BLaER1 treated with 17β-estradiol and CSF1 and Interleukin-3, amounts not matched to agents 10 nM and 100 nM (cell line): ENCODE results near the gene PLXNA2.

Experiments
- H3K27ac ChIP-seq, 11 experiments: shearing (Covaris generic); formaldehyde crosslinking; 2 replicates each; pipeline ENCODE4 v1.8.1; 2022
- H3K27me3 ChIP-seq, 11 experiments: shearing (Covaris generic); formaldehyde crosslinking; 2 replicates each; pipeline ENCODE4 v1.8.1; 2022
- H3K36me3 ChIP-seq, 11 experiments: shearing (Covaris generic); formaldehyde crosslinking; 2 replicates each; pipeline ENCODE4 v1.8.1; 2022
- H3K4me1 ChIP-seq, 10 experiments: shearing (Covaris generic); formaldehyde crosslinking; 2 replicates each; pipeline ENCODE4 v1.8.1; 2022
- H3K4me2 ChIP-seq, 11 experiments: shearing (Covaris generic); formaldehyde crosslinking; 2 replicates each; pipeline ENCODE4 v1.8.1; 2022
- H3K4me3 ChIP-seq, 10 experiments: shearing (Covaris generic); formaldehyde crosslinking; 2 replicates each; pipeline ENCODE4 v1.8.1; 2022
- H3K9ac ChIP-seq, 11 experiments: shearing (Covaris generic); formaldehyde crosslinking; 2 replicates each; pipeline ENCODE4 v1.8.1; 2022
- H3K9me3 ChIP-seq, 11 experiments: shearing (Covaris generic); formaldehyde crosslinking; replicated peaks in 1 of 11; 2 replicates each; pipeline ENCODE4 v1.8.1; 2022
- H4K20me1 ChIP-seq, 11 experiments: shearing (Covaris generic); formaldehyde crosslinking; 2 replicates each; pipeline ENCODE4 v1.8.1; 2022
- Cebpa-rat ChIP-seq, 11 experiments: shearing (Covaris generic); IDR thresholded peaks; 2 replicates each; pipeline ENCODE4 v1.8.1; 2022

The PLXNA2 gene

DNA sequence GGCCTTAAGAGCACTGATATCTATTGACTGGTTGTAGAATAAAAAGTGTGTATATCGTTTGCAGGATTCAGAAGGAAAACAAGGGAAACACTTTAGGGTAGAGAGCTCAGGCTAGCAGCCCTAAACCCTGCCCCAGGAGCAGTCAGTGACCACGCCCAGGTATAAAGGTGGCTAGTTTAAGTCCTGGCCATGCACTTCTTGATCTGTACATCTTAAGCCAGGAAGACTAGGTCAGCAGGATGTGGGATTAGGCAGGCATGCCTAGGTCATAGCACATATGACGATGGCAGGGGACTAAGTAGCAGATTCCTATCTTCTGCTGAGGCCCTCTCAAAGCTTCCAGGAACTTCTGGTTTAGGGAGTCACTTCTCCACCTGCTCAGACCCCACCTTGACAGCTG, 175.3 kb downstream of the PLXNA2 start:
- no peak overlapping the region for H3K9ac ChIP-seq
- H3K4me2 ChIP-seq: peak overlapping the region in 4 of 11 experiments; percentile 4 to 19 (median 12); a peak in 3 of 22 replicates
- H3K27me3 ChIP-seq: peaks cover 0 to 70% (median 0%) of the 10 kb centered on the region in 11 experiments; a peak in 4 of 22 replicates
- H3K9me3 ChIP-seq: no peaks in the 10 kb centered on the region
- TF ChIP-seq Cebpa-rat (IDR thresholded peaks at IDR 0.05): no peak
- H3K4me1 ChIP-seq: peaks cover 10 to 23% (median 20%) of the 10 kb centered on the region in 10 experiments
- peaks cover 0 to 4% (median 0%) of the 10 kb centered on the region in 11 experiments; a peak in 2 of 22 replicates for H4K20me1 ChIP-seq
- no peak overlapping the region for H3K27ac ChIP-seq
- H3K4me3 ChIP-seq: no peak overlapping the region
- no peaks in the 10 kb centered on the region for H3K36me3 ChIP-seq

DNA sequence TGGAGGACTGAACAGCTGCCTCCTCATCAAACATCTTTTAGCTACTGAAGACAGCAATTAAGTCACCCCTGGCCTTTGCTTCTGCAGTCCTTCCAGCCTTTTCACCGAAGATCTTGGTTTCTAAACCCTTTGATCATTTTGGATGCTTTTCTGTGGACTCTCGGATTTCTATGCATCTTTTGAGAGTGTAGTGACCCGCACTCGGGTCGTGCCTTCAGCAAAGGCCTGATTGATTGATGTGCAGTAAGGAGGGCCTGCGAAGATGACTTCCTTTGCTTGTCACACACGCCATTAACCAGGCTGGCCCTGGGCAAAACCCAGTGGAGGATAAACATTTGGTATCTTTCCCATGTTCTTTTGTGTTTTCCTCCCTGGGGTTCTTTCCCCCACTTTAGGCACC, 175.8 kb downstream of the PLXNA2 start:
- peaks cover 10 to 23% (median 20%) of the 10 kb centered on the region in 10 experiments for H3K4me1 ChIP-seq
- H3K27ac ChIP-seq: no peak overlapping the region
- no peaks in the 10 kb centered on the region for H3K36me3 ChIP-seq
- no peak overlapping the region for H3K4me3 ChIP-seq
- H3K4me2 ChIP-seq: no peak overlapping the region
- H3K9me3 ChIP-seq: no peaks in the 10 kb centered on the region
- peaks cover 0 to 4% (median 0%) of the 10 kb centered on the region in 11 experiments; a peak in 2 of 22 replicates for H4K20me1 ChIP-seq
- no peak for TF ChIP-seq Cebpa-rat (IDR thresholded peaks at IDR 0.05)
- no peak overlapping the region for H3K9ac ChIP-seq
- H3K27me3 ChIP-seq: peaks cover 0 to 72% (median 0%) of the 10 kb centered on the region in 11 experiments; a peak in 4 of 22 replicates

DNA sequence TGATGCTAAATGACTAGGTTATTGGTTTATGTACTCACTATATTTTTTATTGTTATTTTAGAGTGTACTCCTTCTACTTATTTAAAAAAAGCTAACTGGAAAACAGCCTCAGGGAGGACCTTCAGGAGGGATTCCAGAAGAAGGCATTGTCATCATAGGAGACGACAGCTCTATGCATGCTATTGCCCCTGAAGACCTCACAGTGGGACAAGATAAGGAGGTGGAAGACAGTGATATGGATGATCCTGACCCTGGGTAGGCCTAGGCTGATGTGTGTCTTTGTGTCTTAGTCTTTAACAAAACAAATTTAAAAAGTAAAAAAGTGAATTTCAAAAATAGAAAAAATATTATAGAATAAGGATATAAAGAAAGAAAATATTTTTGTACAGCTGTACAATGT, 177.6 kb downstream of the PLXNA2 start:
- Histone ChIP-seq H3K4me1 (peaks cover 10 to 28% (median 20%) of the 10 kb centered on the region in 10 experiments), H3K36me3 (no peaks in the 10 kb centered on the region), H4K20me1 (peaks cover 0 to 4% (median 0%) of the 10 kb centered on the region in 11 experiments; a peak in 2 of 22 replicates), H3K9me3 (no peaks in the 10 kb centered on the region), H3K27me3 (peaks cover 0 to 79% (median 0%) of the 10 kb centered on the region in 11 experiments; a peak in 5 of 22 replicates), H3K9ac (no peak overlapping the region), H3K27ac (peak overlapping the region in 2 of 11 experiments; percentile 49 to 52; a peak in 3 of 22 replicates), H3K4me2 (peak overlapping the region in 6 of 11 experiments; percentile 59 to 98 (median 85); a peak in 11 of 22 replicates), H3K4me3 (no peak overlapping the region)
- TF ChIP-seq Cebpa-rat (IDR thresholded peaks at IDR 0.05): no peak

DNA sequence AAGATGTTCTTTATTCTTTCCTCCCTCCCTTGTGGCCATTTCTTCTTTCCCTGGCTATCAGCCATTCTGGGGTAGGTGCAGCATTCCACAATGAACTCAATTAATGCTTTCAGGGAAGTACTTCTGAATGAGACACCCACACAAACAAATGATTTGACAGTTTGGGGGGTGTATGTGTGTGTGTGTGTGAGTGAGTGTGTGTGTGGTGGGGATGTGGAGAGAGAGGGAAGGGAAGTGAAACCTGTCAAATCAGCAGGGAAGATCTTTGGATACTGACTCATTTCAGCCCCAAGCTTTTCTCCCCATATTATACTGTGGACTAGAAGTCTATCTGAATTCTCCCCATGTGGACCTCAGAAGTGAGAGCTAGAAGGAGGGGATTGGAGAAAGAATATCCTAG, 178.3 kb downstream of the PLXNA2 start:
- no peak overlapping the region for H3K4me3 ChIP-seq

DNA sequence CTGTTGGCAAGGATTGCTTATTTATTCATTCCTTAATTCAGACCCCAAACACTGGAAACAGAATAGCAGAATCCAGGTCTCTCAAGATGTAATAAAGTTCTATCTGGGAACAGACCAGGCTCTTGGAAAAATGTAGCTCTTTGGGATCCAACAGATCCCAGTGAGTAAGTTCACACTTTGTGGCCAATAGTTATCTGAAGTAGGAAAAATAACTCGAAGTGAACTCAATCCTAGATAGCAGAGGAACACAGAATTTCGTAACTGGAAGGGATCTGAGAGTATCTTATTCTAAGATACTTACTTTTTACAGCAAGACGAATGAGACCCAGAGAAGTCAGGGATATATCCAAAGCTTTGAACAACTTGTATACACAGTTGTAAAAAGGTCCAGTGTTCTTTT, 182.6 kb downstream of the PLXNA2 start:
- Histone ChIP-seq H3K27me3 (peaks cover 0 to 84% (median 0%) of the 10 kb centered on the region in 11 experiments; a peak in 6 of 22 replicates), H3K36me3 (no peaks in the 10 kb centered on the region), H4K20me1 (peaks cover 0 to 4% (median 0%) of the 10 kb centered on the region in 11 experiments; a peak in 2 of 22 replicates), H3K9me3 (no peaks in the 10 kb centered on the region), H3K4me1 (peaks cover 0 to 28% (median 13%) of the 10 kb centered on the region in 10 experiments; a peak in 15 of 20 replicates), H3K4me2 (no peak overlapping the region), H3K4me3 (no peak overlapping the region), H3K9ac (no peak overlapping the region), H3K27ac (no peak overlapping the region)
- no peak for TF ChIP-seq Cebpa-rat (IDR thresholded peaks at IDR 0.05)

More for the DNA sequence above, 178.3 kb downstream of the PLXNA2 start:
- peak overlapping the region in 2 of 11 experiments; percentile 49 to 52; a peak in 4 of 22 replicates for H3K27ac ChIP-seq
- H3K9ac ChIP-seq: 0 out of 22 replicates have a peak overlapping the region, but pooled peaks of 1 of the 11 experiments have one; percentile 23
- H3K9me3 ChIP-seq: no peaks in the 10 kb centered on the region
- H3K27me3 ChIP-seq: peaks cover 0 to 79% (median 0%) of the 10 kb centered on the region in 11 experiments; a peak in 5 of 22 replicates
- no peaks in the 10 kb centered on the region for H3K36me3 ChIP-seq
- peaks cover 10 to 28% (median 20%) of the 10 kb centered on the region in 10 experiments for H3K4me1 ChIP-seq
- peak overlapping the region in 7 of 11 experiments; percentile 44 to 98 (median 81); a peak in 14 of 22 replicates for H3K4me2 ChIP-seq
- no peak for TF ChIP-seq Cebpa-rat (IDR thresholded peaks at IDR 0.05)
- peaks cover 0 to 4% (median 0%) of the 10 kb centered on the region in 11 experiments; a peak in 2 of 22 replicates for H4K20me1 ChIP-seq

DNA sequence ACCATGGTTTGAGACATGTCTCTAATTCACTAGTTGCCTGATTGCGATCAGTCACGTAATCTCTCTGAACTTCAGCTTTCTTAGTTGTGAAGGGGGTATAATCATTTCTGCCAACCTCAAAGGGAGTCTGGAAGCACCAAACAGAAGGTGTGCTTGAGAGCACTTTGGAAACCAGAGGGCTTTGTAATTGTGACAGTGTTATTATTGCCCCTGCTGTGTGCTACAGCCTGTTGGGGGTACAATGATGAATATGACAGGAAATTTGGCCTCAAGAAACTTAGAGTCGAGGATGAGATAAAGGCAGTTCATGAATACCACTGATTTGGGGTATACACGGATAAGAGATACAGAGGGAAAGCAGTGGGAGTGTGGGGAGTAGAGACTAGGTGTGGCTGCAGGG, 183.1 kb downstream of the PLXNA2 start:
- Histone ChIP-seq H3K9me3 (no peaks in the 10 kb centered on the region), H4K20me1 (peaks cover 0 to 4% (median 0%) of the 10 kb centered on the region in 11 experiments; a peak in 2 of 22 replicates), H3K4me3 (no peak overlapping the region), H3K27ac (no peak overlapping the region), H3K9ac (no peak overlapping the region), H3K4me2 (no peak overlapping the region), H3K4me1 (peaks cover 0 to 22% (median 10%) of the 10 kb centered on the region in 10 experiments; a peak in 15 of 20 replicates), H3K36me3 (no peaks in the 10 kb centered on the region), H3K27me3 (peaks cover 0 to 89% (median 0%) of the 10 kb centered on the region in 11 experiments; a peak in 6 of 22 replicates)
- TF ChIP-seq Cebpa-rat (IDR thresholded peaks at IDR 0.05): no peak

DNA sequence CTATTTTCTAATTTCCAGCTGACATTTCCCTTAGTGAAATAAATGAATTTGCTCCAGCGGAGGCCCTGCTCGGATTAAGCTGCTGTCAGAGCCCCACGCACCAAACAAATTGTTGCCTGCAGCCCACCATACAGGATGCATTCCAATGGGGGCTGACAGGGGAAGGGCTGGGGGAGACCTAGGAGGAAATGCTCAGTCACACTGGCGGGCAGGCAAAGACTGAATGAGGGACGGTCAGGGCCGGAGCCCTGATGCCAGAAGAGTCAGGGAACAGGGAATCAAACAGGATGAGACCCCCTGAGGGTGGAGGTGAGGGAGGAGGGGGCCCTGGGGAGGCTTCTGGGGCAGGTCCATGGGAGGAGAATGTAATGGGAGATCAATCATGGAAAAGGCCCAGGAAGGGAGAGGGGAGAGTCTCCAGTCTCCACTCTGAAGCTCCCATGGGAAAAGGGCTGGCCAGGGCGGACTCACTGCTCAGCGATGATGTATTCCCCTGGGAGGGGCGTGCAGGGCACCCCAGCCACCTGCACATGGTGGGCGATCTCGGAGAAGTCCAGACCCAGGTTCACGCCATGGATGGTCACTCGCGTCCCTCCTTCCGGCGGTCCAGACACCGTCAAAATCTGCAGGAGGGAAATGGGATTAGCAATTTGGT, 183.8 kb downstream of the PLXNA2 start:
- Histone ChIP-seq H3K27me3 (peaks cover 0 to 94% (median 0%) of the 10 kb centered on the region in 11 experiments; a peak in 6 of 22 replicates), H3K9ac (no peak overlapping the region), H3K4me1 (peaks cover 0 to 15% (median 2%) of the 10 kb centered on the region in 10 experiments; a peak in 12 of 20 replicates), H3K4me3 (no peak overlapping the region), H4K20me1 (peaks cover 0 to under 1% (median 0%) of the 10 kb centered on the region in 11 experiments; a peak in 2 of 22 replicates), H3K36me3 (no peaks in the 10 kb centered on the region), H3K4me2 (no peak overlapping the region), H3K9me3 (no peaks in the 10 kb centered on the region), H3K27ac (no peak overlapping the region)
- no peak for TF ChIP-seq Cebpa-rat (IDR thresholded peaks at IDR 0.05)

DNA sequence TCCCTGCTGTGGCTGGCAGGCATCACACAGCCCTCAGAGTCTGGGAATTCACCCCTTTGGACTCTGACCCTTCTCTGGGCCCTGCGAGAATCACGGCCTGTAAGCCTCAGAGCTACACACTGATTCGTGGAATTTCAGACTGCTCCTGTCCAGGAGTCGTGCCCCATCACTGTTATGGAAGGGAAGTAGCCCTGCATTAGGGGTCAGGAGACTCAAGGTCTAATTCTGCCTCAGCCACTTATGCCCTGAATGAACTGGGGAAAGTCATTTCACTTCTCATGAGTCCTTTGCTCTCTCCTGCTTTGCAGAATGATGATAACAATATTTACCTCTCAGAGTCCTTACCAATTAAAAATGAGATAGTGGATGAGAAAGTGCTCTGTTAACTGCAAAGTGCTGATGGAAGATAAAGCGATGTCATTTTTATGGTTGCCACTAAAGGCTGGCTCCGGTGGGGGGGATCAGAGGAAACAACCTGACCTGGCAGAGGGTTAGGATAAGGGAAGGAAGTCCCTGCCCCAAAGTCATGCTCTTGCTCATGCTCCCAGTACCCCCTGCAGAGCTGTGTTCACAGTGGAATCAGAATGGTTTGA, 184.7 kb downstream of the PLXNA2 start:
- no peak overlapping the region for H3K27ac ChIP-seq
- H3K4me1 ChIP-seq: peaks cover 0 to 7% (median under 1%) of the 10 kb centered on the region in 10 experiments; a peak in 6 of 20 replicates
- H3K4me3 ChIP-seq: no peak overlapping the region
- no peaks in the 10 kb centered on the region for H3K9me3 ChIP-seq
- H3K9ac ChIP-seq: no peak overlapping the region
- TF ChIP-seq Cebpa-rat (IDR thresholded peaks at IDR 0.05): no peak
- H4K20me1 ChIP-seq: peaks cover 0 to 3% (median 0%) of the 10 kb centered on the region in 11 experiments; a peak in 1 of 22 replicates
- H3K27me3 ChIP-seq: peaks cover 0 to 94% (median 0%) of the 10 kb centered on the region in 11 experiments; a peak in 6 of 22 replicates
- no peak overlapping the region for H3K4me2 ChIP-seq
- no peaks in the 10 kb centered on the region for H3K36me3 ChIP-seq

- no peaks in the 10 kb centered on the region for H3K36me3 ChIP-seq
- no peak for TF ChIP-seq Cebpa-rat (IDR thresholded peaks at IDR 0.05)
- peaks cover 0 to 7% (median 0%) of the 10 kb centered on the region in 11 experiments; a peak in 1 of 22 replicates for H4K20me1 ChIP-seq
- H3K4me1 ChIP-seq: peaks cover 0 to 10% (median 7%) of the 10 kb centered on the region in 10 experiments; a peak in 13 of 20 replicates
- H3K9me3 ChIP-seq: no peaks in the 10 kb centered on the region
- no peak overlapping the region for H3K9ac ChIP-seq
- peaks cover 0 to 93% (median 0%) of the 10 kb centered on the region in 11 experiments; a peak in 6 of 22 replicates for H3K27me3 ChIP-seq
- H3K4me3 ChIP-seq: no peak overlapping the region
- H3K27ac ChIP-seq: no peak overlapping the region
- no peak overlapping the region for H3K4me2 ChIP-seq
Measured at GRCh38 chr1:208058756-208059155, 185.4 kb downstream of the PLXNA2 start.
